ENCODE measurements around the gene HRK. TPM values are rescaled to one million over a fixed set of nuclear protein-coding genes. Genes with fewer than 3 reads are reported as not detected.

HRK gene
- total RNA-seq (2022; extraction: Qiagen RNA extraction; ENCODE audit: low read depth), result 0.43 to 0.78 TPM (median 0.62 TPM) in 5 replicates

DNA sequence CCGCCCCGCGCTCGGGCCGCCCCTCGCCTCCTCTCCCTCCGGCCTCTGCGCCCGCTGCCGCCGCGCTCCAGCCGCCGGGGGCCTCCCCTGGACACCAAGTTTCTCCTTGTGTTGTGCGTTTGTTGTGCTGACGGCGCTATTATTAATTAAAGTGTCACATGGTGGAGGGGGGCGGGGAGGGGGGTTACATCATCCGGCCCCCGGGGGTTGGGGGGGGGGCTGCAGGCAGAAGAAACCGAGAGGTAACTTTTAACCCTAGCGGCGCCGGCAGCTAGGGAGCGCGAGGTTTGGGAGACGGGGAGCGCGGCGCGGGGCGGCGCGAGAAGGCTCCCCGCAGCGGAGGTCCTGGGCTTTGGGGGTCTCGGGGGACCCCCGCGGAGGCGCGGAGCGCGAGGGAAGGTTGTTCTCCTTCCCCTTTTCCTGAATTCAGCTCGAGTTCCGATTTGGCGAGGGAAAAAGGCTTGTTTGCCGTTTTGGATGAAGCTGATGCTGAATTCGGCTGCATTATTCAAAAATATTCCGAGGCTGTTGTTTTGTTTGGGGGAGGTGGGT, at the start of gene HRK:
Gene HRK, minus strand, starts transcription at position 117 of the 552 bp plus-strand sequence. CDS start 134 bp downstream, outside the sequence.

DNA sequence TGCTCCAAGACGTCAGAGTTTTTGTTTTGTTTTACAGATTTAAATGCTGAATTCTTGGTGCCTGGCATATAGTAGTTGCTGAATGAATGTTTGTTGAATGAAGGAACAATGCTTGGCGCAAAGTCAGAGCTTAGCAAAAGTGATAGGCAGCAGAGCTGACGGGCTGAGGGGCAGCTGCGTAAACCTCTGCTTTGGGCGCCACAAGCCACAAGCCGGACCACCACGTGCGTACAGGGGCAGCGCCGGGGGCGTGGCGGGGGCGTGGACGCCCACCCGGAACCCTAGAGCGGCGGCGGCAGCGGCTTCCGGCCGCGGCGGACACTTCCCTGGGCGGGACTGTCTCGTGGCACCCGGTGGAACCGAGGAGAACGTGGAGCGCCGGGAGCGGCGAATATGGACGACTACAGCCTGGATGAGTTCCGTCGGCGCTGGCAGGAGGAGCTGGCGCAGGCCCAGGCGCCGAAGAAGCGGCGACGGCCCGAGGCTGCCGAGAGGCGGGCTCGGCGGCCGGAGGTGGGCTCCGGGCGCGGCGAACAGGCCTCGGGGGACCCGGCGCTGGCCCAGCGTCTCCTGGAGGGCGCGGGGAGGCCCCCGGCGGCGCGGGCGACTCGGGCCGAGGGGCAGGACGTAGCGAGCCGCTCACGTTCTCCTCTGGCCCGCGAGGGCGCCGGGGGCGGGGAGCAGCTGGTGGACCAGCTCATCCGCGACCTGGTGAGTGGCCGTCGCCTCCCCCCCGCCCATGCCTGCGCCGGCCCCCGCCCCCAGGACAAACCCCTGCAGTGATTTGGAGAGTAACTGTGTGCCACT, 29.6 kb upstream of the HRK start, which contains the start of gene FBXW8:
Gene FBXW8, plus strand, starts transcription at position 306 of the 807 bp plus-strand sequence. Its CDS starts 88 bp downstream, at position 394.

Other genes with a start within 250 kb of the HRK start
- gene SPRING1, start 143.4 kb downstream of the HRK start, total RNA-seq (2022; extraction: Qiagen RNA extraction; ENCODE audit: low read depth), result 13.7 to 27.9 TPM (median 23.5 TPM) in 5 replicates
- gene RNFT2, start 143.1 kb downstream of the HRK start, total RNA-seq (2022; extraction: Qiagen RNA extraction; ENCODE audit: low read depth), result 2.1 to 3.5 TPM (median 2.2 TPM) in 5 replicates
- 4.8 to 6.3 TPM (median 6.0 TPM) in 5 replicates for gene FBXW8, start 29.5 kb upstream of the HRK start, total RNA-seq (2022; extraction: Qiagen RNA extraction; ENCODE audit: low read depth)
- 127 to 175 TPM (median 148 TPM) in 5 replicates for gene TESC, start 218.0 kb upstream of the HRK start, total RNA-seq (2022; extraction: Qiagen RNA extraction; ENCODE audit: low read depth)